Upper lobe of left lung (tissue), 4 donors: ENCODE results near the gene AQP1.

Experiments
- CTCF ChIP-seq, 6 experiments: fragments of 450-650 bp in 4 of 6; fragments of 200-600 bp in 2 of 6; sonication (generic) in 2 of 6; IDR thresholded peaks; one replicate each; pipeline ENCODE4 v1.5.1; 2016 to 2019; ENCODE audit warnings: antibody characterized with exemption in 6 of 6
- POLR2A ChIP-seq, 4 donors: fragments of 450-650 bp; IDR thresholded peaks; one replicate each; pipeline ENCODE4 v1.5.1; 2016 to 2017; ENCODE audit warnings: antibody characterized with exemption in 4 of 4, mild to moderate bottlenecking in 2 of 4
- POLR2AphosphoS5 ChIP-seq, 2 donors: sonication (generic); formaldehyde crosslinking; IDR thresholded peaks; one replicate each; pipeline ENCODE4 v1.5.1; 2017; ENCODE audit warnings: antibody characterized with exemption in 2 of 2

- TF ChIP-seq CTCF (IDR thresholded peaks at IDR 0.05) (no peak), POLR2AphosphoS5 (IDR thresholded peaks at IDR 0.05) (no peak), POLR2A (IDR thresholded peaks at IDR 0.05) (no peak)
Observed at GRCh38 chr7:30862995-30863705, 48.5 kb upstream of the AQP1 start.
